Aortic smooth muscle cell (primary cell): ENCODE results near the gene KNSTRN. TPM values are rescaled to one million over a fixed set of nuclear protein-coding genes. Genes with fewer than 3 reads are reported as not detected.

Source experiments
- total RNA-seq: library from RNA; depleted of rRNA; stranded (reverse); fragments of >200 nt; gene quantifications from 2 replicates; pipeline ENCODE4 v1.2.3, GENCODE V29; 2014

The KNSTRN gene, protein sequence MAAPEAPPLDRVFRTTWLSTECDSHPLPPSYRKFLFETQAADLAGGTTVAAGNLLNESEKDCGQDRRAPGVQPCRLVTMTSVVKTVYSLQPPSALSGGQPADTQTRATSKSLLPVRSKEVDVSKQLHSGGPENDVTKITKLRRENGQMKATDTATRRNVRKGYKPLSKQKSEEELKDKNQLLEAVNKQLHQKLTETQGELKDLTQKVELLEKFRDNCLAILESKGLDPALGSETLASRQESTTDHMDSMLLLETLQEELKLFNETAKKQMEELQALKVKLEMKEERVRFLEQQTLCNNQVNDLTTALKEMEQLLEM
- 29.3 and 50.5 TPM in 2 replicates for total RNA-seq

GRCh38 chr15:40382580-40383456, at the start of gene KNSTRN:
Gene KNSTRN (plus strand): TSS chr15:40382721. CDS start chr15:40382836, 115 bp downstream.

GRCh38 chr15:40340740-40341400, 41.7 kb upstream of the KNSTRN start, which contains the start of gene CCDC9B:
Gene CCDC9B (minus strand): TSS chr15:40340939. CDS start chr15:40340819, 120 bp downstream.

GRCh38 chr15:40357723-40358470, 24.6 kb upstream of the KNSTRN start, which contains the start of gene DISP2:
Gene DISP2 (plus strand): TSS chr15:40358219. CDS start chr15:40358322, 103 bp downstream.

DNA sequence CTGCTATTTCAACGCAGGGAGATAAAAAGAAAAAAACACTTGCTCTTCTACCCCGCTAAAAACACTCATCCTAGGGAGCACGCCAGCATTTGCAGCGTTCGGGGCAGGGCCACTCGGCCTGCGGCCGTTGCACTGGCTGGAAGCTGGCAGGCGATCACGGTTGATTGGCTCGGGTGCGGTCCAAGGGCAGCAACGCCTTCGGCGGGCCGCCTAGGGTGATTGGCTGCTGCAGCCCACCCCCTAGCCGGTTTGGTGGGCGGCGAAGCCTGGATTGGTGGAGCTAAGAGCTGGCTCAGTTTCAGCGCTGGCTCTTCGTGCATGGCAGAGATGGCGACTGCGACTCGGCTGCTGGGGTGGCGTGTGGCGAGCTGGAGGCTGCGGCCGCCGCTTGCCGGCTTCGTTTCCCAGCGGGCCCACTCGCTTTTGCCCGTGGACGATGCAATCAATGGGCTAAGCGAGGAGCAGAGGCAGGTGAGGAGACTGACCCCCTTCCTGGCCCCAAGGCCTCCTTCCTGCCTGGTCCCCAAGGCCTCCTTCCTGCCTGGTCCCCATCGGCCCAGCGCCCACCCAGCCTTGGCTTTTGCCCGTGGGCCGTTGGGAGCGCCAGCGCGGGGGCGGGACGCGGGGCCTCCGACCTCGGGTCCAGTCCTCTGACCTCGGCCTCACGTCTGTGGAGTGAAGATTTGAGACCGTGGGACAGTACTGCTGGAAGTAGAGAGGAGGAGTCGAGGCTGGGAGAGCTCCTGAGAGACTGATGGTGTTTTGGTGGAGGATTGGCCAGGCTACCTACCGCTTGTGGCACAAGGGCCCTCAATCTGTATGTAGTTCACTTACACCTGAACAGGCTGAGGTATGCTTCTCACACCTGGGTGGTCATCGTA, 23.2 kb downstream of the KNSTRN start, which contains the start of gene IVD:
Gene IVD, plus strand, starts transcription at position 295 of the 881 bp plus-strand sequence. Its CDS starts 33 bp downstream, at position 328.

GRCh38 chr15:40440743-40441564, 58.4 kb downstream of the KNSTRN start, which contains the start of gene BAHD1:
Gene BAHD1 (plus strand): TSS chr15:40440953. CDS start chr15:40458465, 17,512 bp downstream.

Other genes starting within 250 kb of the KNSTRN start
- gene BUB1B, start 221.7 kb upstream of the KNSTRN start, total RNA-seq, result 13.2 and 21.9 TPM in 2 replicates
- gene PAK6, start 143.7 kb upstream of the KNSTRN start, total RNA-seq, result 0.13 TPM in 1 of 2 replicates, not detected in the other
- not detected in 2 replicates for gene ANKRD63, start 99.7 kb upstream of the KNSTRN start, total RNA-seq
- 0.19 and 0.53 TPM in 2 replicates for gene PLCB2, start 74.8 kb upstream of the KNSTRN start, total RNA-seq
- gene INAFM2, start 59.0 kb upstream of the KNSTRN start, total RNA-seq, result 33.8 and 36.3 TPM in 2 replicates
- 102 and 109 TPM in 2 replicates for gene CCDC9B, start 41.8 kb upstream of the KNSTRN start, total RNA-seq
- not detected in 2 replicates for gene PHGR1, start 31.7 kb upstream of the KNSTRN start, total RNA-seq
- 0.13 and 0.25 TPM in 2 replicates for gene DISP2, start 24.5 kb upstream of the KNSTRN start, total RNA-seq
- gene IVD, start 23.1 kb downstream of the KNSTRN start, total RNA-seq, result 46.0 and 53.8 TPM in 2 replicates
- gene BAHD1, start 58.2 kb downstream of the KNSTRN start, total RNA-seq, result 5.4 and 7.0 TPM in 2 replicates
- 6.1 and 8.6 TPM in 2 replicates for gene CHST14, start 88.3 kb downstream of the KNSTRN start, total RNA-seq
- 10.5 and 17.3 TPM in 2 replicates for gene CCDC32, start 182.3 kb downstream of the KNSTRN start, total RNA-seq
- gene RPUSD2, start 186.6 kb downstream of the KNSTRN start, total RNA-seq, result 8.9 and 12.6 TPM in 2 replicates
- gene KNL1, start 211.5 kb downstream of the KNSTRN start, total RNA-seq, result 10.8 and 15.3 TPM in 2 replicates